GM21423 (cell line): Measurements from ENCODE around the gene COQ8B.
"Not testable (repeated sequence)": the region's sequence is repeated elsewhere in the genome, so short reads cannot be mapped to it uniquely, and the experiment has no call there.

Experiments used
- ATAC-seq: cut with Tn5 transposase; IDR thresholded peaks from one replicate; pipeline ENCODE4 v1.9.1; 2021; ENCODE audit warnings: mild to moderate bottlenecking, moderate library complexity; ENCODE audit not compliant: unreplicated experiment

Gene COQ8B

DNA sequence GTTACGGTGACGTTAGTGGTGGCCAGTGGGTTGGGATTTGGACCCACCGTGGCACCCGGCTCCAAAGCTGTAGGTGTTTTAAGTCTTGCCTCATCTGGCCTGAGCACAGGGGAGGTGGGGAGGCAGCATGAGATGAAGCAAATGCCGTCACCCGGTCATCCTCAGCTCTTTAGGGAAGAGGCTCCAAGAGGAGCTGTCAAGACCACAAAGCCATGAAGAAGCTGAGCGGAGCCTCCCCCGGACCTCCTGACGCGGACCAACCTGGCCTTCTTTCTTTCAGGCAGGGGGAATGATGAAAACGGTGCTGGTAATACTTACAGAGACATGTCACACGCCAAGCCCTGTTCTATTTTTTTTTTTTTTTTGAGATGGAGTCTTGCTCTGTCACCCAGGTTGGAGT, 26.2 kb upstream of the COQ8B start:
- ATAC-seq = no peak

DNA sequence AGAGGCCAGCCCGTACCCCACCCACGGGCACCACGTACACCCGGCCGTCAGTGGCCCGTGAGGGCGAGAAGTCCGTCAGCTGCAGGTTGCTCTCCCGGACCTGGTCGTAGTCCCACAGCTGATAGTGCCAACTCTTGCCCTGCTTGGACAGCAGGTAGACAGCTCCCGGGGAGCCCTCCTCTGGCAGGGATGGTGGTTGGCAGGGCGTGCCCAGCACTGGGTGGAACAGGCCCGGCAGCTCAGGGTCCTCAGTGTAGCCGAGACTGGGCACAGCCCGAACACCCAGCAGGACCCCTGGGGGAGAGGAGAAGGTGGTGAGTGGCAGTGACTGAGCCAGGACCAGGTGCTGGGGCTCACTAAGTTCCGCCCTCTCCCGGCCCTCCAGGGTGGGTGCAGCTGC, 25.8 kb upstream of the COQ8B start:
- no peak for ATAC-seq

GRCh38 chr19:40741527-40742390, 25.1 kb upstream of the COQ8B start:
- ATAC-seq = no peak

DNA sequence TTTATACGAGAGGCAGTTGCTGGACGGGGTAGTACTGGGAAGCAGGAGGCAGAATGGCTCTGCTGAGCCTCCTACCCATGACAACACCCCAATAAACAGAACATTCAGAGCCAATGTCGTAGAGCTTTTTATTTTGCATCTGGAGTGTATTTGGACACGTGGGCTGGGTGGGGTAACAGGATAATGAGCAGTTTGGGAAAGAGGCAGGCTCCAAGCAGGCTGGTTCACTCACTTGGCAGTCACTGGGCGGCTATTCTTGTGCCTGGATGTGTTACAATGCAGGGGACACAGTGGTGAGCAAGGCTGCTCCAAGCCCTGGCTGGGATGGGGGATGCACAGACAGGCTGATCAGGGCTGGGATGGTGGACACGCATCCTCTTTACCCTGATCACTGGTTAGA, 24.1 kb upstream of the COQ8B start:
- ATAC-seq = no peak

DNA sequence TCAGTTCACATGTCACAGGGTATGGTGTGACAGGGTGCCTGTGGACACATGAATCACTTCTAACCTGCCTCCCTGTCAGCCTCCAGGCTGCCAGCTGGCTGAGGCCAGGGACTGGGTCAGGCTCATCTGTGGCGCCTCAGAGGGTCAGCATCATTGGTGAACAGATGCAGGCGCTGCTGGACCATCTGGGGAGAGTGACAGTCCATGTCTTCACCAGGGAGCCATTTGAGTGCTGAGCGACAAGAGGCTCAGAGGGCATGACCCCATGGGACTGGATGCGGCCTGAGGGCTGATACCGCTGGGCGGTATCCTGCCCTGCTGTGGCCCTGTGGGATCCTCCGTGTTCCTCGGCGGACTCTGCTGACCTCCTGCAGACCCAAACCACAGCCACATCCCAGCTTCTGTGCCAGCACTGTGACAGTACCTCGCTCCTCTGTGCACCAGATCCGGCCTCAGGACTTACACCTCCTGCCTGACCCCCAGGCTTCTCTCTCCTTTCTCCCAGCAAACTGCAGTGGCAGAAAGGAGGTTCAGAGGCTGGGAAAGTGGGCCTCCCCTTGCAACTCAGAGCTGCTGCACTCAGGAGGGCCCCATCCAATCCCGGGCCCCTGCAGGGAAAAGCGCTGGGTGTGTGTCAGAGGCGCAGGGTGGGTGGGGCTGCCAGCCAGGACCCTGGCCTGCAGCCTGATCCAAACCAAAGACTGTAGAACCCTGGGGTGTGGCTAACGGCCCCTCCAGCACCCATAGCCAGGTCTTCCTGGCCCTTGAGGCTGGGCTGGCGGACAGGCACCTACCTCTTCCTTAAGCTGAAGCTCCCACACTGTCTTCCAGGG, 23.4 kb upstream of the COQ8B start:
- no peak for ATAC-seq

DNA sequence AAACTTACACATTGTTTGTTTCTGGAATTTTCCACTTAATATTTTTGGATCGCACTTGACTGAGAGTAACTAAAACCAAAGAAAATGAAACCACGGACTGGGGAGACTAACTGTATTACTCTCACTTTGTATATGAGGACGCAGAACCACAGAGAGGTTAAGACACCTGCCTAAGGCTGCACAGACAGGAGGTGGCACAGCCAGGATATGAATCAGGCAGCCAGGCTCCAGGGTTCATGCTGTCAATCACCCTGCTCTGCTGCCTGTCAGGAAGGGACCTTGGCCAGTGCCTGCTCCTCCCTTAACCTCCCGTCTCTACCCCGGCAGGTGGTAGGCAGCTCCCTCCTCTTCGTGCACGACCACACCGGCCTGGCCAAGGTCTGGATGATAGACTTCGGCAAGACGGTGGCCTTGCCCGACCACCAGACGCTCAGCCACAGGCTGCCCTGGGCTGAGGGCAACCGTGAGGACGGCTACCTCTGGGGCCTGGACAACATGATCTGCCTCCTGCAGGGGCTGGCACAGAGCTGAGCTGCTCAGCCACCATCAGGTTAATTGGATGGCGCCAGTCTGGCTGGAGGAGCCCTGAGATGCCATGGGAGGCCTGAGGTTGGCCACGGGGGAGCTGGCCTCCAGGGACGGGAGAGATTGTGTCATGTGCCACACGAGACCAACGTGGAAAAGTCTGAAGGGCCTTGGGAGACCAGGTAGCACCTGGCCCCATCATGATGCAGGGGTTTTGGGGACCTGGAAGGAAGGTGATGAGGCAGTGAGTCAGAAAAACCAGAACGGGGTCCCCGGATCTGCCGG, 22.5 kb upstream of the COQ8B start:
- no peak for ATAC-seq

GRCh38 chr19:40737102-40737644, 20.5 kb upstream of the COQ8B start:
- ATAC-seq = no peak

- no peak for ATAC-seq
Measured at GRCh38 chr19:40736661-40737060, 20.0 kb upstream of the COQ8B start.

DNA sequence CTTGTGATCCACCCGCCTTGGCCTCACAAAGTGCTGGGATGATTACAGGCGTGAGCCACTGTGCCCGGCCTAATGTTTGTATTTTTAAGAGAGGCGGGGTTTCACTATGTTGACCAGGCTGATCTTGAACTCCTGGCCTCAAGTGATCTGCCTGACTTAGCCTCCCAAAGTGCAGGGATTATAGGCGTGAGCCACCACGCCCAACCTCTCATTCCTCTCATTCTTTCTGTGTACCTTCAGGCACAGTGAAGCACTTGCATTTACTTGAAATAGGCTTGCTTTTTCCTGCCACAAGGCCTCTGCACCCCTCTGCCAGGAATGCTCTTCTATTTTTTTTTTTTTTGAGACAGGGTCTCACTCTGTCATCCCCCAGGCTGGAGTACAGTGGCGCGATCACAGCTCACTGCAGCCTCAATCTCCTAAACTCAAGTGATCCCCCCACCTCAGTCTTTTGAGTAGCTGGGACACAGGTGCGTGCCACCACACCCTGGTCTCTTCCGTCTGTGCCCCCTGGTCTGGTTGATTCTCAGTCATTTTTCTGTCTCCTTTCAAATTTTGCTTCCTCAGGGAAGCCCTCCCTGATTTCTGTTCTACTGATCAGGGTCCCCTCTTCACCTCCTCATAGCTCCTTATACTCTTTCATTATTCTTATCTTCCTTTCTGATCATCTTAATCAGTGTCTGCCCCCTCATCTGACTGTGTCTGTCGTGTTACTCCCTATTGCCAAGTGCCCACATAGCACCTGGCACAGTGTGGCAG, 18.5 kb upstream of the COQ8B start:
- ATAC-seq = no peak

- no peak for ATAC-seq
Measured at GRCh38 chr19:40733149-40733548, 16.5 kb upstream of the COQ8B start.

GRCh38 chr19:40732304-40732703, 15.6 kb upstream of the COQ8B start:
- not testable (repeated sequence) for ATAC-seq

GRCh38 chr19:40730065-40730464, 13.4 kb upstream of the COQ8B start:
- not testable (repeated sequence) for ATAC-seq

DNA sequence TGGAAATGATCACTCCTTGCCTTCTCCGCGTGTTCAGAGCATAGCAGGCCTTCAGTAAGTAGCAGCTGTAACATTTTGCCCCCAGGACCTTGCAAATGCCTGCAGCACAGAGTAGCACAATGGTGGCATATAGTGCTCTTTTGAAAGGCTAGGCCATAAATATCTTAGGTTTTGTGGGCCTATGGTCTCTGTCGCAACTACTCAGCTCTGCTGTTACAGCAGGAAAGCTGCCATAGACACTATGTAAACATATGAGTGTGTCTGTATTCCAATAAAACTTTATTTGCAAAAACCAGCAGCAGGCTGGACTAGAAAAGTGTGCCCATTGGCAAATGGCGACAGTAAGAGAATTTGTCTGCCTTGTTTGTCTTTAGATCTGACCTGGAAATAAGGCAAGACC, 9.6 kb upstream of the COQ8B start:
- no peak for ATAC-seq

DNA sequence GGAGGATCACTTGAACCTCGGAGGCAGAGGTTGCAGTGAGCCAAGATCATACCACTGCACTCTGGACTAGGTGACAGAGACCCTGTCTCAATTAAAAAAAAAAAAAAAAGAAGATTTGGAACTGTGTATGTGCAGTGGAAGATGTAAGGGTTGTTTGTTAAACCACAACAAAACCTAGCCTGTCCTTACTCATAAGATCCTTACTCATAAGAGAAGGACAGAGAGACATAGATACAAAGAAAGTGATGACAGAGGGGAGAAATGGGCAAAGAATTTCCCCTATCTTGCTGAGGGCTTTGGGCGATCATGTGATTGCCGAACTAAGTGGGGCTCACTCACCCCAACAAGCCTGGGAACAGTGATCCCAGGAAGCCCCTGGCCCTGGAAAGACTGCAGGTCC, 8.2 kb upstream of the COQ8B start:
- ATAC-seq = no peak

- no peak for ATAC-seq
Measured at GRCh38 chr19:40724315-40724714, 7.6 kb upstream of the COQ8B start.

GRCh38 chr19:40723661-40724254, 7.1 kb upstream of the COQ8B start:
- no peak for ATAC-seq

DNA sequence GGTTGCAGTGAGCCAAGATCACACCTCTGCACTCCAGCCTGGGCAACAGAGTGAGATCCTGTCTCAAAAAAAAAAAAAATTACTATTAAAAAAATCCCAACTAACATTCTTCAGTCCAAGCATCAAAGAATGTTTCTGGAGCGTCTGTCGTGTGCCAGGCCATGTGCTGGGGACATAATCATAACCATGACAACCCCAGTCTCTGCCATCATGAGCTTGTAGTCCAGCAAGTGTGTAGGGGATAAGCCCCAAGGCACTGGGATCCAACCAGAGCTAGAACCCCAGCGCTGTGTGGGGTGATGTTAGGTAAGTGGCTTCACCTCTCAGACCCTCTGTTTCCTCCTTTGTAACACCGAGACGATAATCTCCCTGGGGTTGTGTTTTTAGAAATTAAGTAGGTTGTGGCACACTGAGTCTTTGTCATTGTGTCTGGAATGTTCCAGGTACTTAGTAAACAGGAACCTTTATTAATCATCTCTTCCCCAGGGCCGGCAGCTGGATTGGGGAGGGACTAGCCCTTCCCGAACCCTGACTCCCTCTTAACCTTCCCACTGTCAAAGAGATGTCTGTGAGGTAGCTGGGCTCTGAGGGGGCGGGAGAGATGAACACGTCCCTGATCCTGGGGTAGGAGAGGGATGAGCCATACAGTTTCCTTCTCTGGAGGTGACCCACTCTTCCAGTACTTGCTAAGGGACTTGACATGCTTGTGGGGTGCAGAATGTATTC, 5.4 kb upstream of the COQ8B start:
- no peak for ATAC-seq

GRCh38 chr19:40721140-40721486, 4.4 kb upstream of the COQ8B start:
- no peak for ATAC-seq

DNA sequence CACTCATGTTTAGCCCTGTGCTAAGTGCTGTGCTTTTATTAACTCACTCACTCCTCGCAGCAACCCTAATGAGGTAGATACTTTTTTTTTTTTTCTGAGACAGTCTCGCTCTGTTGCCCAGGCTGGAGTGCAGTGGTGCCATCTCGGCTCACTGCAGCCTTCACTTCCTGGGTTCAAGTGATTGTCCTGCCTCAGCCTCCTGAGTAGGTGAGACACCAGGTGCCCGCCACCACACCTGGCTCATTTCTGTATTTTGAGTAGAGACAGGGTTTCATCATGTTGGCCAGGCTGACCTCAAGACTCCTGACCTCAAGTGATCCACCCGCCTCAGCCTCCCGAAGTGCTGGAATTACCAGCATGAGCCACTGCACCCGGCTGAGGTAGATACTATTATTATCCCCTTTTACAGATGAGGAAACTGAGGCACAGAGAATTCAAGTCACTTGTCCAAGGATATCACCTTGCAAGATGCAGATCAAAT, 2.8 kb upstream of the COQ8B start:
- ATAC-seq = no peak
